ENCODE measurements around the gene PPP1R9A.

PPP1R9A gene

GRCh38 chr7:95298091-95298490 is 390.7 kb downstream of the PPP1R9A start:
- FAIRE-seq, result no peak
- DNase-seq (ENCODE audit: insufficient read length, low spot score), result no peak

GRCh38 chr7:95303013-95303905 is 395.9 kb downstream of the PPP1R9A start:
- FAIRE-seq (no peak), DNase-seq (ENCODE audit: insufficient read length, low spot score) (no peak)

GRCh38 chr7:95304990-95305389 is 397.6 kb downstream of the PPP1R9A start:
- FAIRE-seq (no peak), DNase-seq (ENCODE audit: insufficient read length, low spot score) (no peak)

GRCh38 chr7:95309951-95310350 is 402.6 kb downstream of the PPP1R9A start:
- FAIRE-seq, result no peak
- DNase-seq (ENCODE audit: insufficient read length, low spot score), result no peak

GRCh38 chr7:95311389-95311788 is 404.0 kb downstream of the PPP1R9A start:
- DNase-seq (ENCODE audit: insufficient read length, low spot score) (no peak), FAIRE-seq (no peak)

GRCh38 chr7:95312561-95312960 is 405.2 kb downstream of the PPP1R9A start:
- DNase-seq (ENCODE audit: insufficient read length, low spot score), result no peak

GRCh38 chr7:95316588-95316987 is 409.2 kb downstream of the PPP1R9A start:
- no peak for FAIRE-seq
- DNase-seq (ENCODE audit: insufficient read length, low spot score), result no peak

More at GRCh38 chr7:95312561-95312960, 405.2 kb downstream of the PPP1R9A start:
- no peak for FAIRE-seq

- FAIRE-seq (no peak), DNase-seq (ENCODE audit: insufficient read length, low spot score) (no peak)
Observed at GRCh38 chr7:95317546-95317945, 410.2 kb downstream of the PPP1R9A start.

- no peak for FAIRE-seq
Observed at GRCh38 chr7:95317966-95318365, 410.6 kb downstream of the PPP1R9A start.

GRCh38 chr7:95318501-95319100 is 411.2 kb downstream of the PPP1R9A start:
- no peak for FAIRE-seq
- no peak for DNase-seq (ENCODE audit: insufficient read length, low spot score)

More at GRCh38 chr7:95317966-95318365, 410.6 kb downstream of the PPP1R9A start:
- no peak for DNase-seq (ENCODE audit: insufficient read length, low spot score)

GRCh38 chr7:95319570-95319969 is 412.2 kb downstream of the PPP1R9A start:
- DNase-seq (ENCODE audit: insufficient read length, low spot score) (no peak), FAIRE-seq (no peak)

GRCh38 chr7:95320651-95321050 is 413.3 kb downstream of the PPP1R9A start:
- no peak for DNase-seq (ENCODE audit: insufficient read length, low spot score)
- no peak for FAIRE-seq

GRCh38 chr7:95321720-95322119 is 414.3 kb downstream of the PPP1R9A start:
- FAIRE-seq, result no peak

GRCh38 chr7:95322396-95322795 is 415.0 kb downstream of the PPP1R9A start:
- FAIRE-seq (no peak), DNase-seq (ENCODE audit: insufficient read length, low spot score) (no peak)

More at GRCh38 chr7:95321720-95322119, 414.3 kb downstream of the PPP1R9A start:
- no peak for DNase-seq (ENCODE audit: insufficient read length, low spot score)

GRCh38 chr7:95322854-95323253 is 415.5 kb downstream of the PPP1R9A start:
- no peak for DNase-seq (ENCODE audit: insufficient read length, low spot score)
- FAIRE-seq, result no peak

GRCh38 chr7:95323410-95324129 is 416.2 kb downstream of the PPP1R9A start:
- DNase-seq (ENCODE audit: insufficient read length, low spot score), result no peak
- FAIRE-seq, result no peak

GRCh38 chr7:95324431-95324830 is 417.0 kb downstream of the PPP1R9A start, which contains the start of gene PON1:
Gene PON1 (minus strand): TSS chr7:95324532. CDS start chr7:95324475, 57 bp downstream.
- no peak for FAIRE-seq

GRCh38 chr7:95327356-95327755 is 420.0 kb downstream of the PPP1R9A start:
- FAIRE-seq (no peak), DNase-seq (ENCODE audit: insufficient read length, low spot score) (no peak)

More at GRCh38 chr7:95324431-95324830, 417.0 kb downstream of the PPP1R9A start, which contains the start of gene PON1:
- no peak for DNase-seq (ENCODE audit: insufficient read length, low spot score)

GRCh38 chr7:95330204-95330960 is 423.0 kb downstream of the PPP1R9A start:
- peak; percentile 23 for DNase-seq (ENCODE audit: insufficient read length, low spot score)
- FAIRE-seq, result peak; percentile 60

GRCh38 chr7:95330961-95331337 is 423.6 kb downstream of the PPP1R9A start:
- DNase-seq (ENCODE audit: insufficient read length, low spot score) (no peak), FAIRE-seq (no peak)

All from GM19239 (cell line).